CD14-positive monocyte (primary cell): ENCODE data around the gene CCNI. TPM values are rescaled to one million over a fixed set of nuclear protein-coding genes. Genes with fewer than 3 reads are reported as not detected.
"Not testable (repeated sequence)": the region's sequence is repeated elsewhere in the genome, so short reads cannot be mapped to it uniquely, and the experiment has no call there.

Experiments
- DNase-seq, 3 donors: peaks; one replicate each; pipeline ENCODE4 v3.0.0-alpha.2; 2011 to 2022
- H2AFZ ChIP-seq: 2 replicates; pipeline ENCODE4 v1.6.0; 2012; ENCODE audit warnings: mild to moderate bottlenecking, low read depth, low read length, inconsistent platforms; ENCODE audit not compliant: insufficient read depth, poor library complexity, severe bottlenecking
- H3K27ac ChIP-seq, 2 donors: 1 replicate in 1 of 2; 2 replicates in 1 of 2; pipeline ENCODE4 v1.5.1; 2012 to 2013; ENCODE audit warnings: low read length in 2 of 2, control low read depth in 1 of 2, inconsistent platforms in 1 of 2, low read depth in 1 of 2, mild to moderate bottlenecking in 1 of 2
- H3K27me3 ChIP-seq, 2 donors: one replicate each; pipeline versions ENCODE4 v1.6.0 to v1.6.1; 2011 to 2013; ENCODE audit warnings: low read length in 2 of 2; ENCODE audit not compliant: control insufficient read depth in 2 of 2, insufficient read depth in 2 of 2
- H3K36me3 ChIP-seq, 2 donors: replicated peaks in 1 of 2; 1 replicate in 1 of 2; 2 replicates in 1 of 2; pipeline versions ENCODE4 v1.5.1 to v1.6.1; 2012 to 2013; ENCODE audit warnings: low read length in 2 of 2, control low read depth in 1 of 2, inconsistent platforms in 1 of 2, mild to moderate bottlenecking in 1 of 2; ENCODE audit not compliant: insufficient read depth in 2 of 2, control insufficient read depth in 1 of 2
- H3K4me1 ChIP-seq, 2 donors: 1 replicate in 1 of 2; 2 replicates in 1 of 2; pipeline versions ENCODE4 v1.5.1 to v1.6.1; 2012 to 2013; ENCODE audit warnings: low read length in 2 of 2, control low read depth in 1 of 2, inconsistent platforms in 1 of 2, mild to moderate bottlenecking in 1 of 2, moderate library complexity in 1 of 2; ENCODE audit not compliant: insufficient read depth in 2 of 2, control insufficient read depth in 1 of 2
- H3K4me2 ChIP-seq: replicated peaks from 2 replicates; pipeline ENCODE3; 2012; ENCODE audit warnings: low read length, moderate library complexity, mild to moderate bottlenecking; ENCODE audit not compliant: poor library complexity, severe bottlenecking; ENCODE audit errors: extremely low read depth
- H3K4me3 ChIP-seq, 3 experiments: fragments of 200-600 bp in 1 of 3; sonication (generic) in 1 of 3; replicated peaks in 1 of 3; 1 replicate in 2 of 3; 2 replicates in 1 of 3; pipeline ENCODE4 v1.5.1; 2011 to 2013; ENCODE audit warnings: low read length in 3 of 3, mild to moderate bottlenecking in 3 of 3, control low read depth in 2 of 3, low read depth in 2 of 3, inconsistent platforms in 1 of 3, moderate library complexity in 1 of 3
- H3K79me2 ChIP-seq: 2 replicates; pipeline ENCODE4 v1.6.0; 2012; ENCODE audit warnings: mild to moderate bottlenecking, control low read depth, inconsistent platforms, low read length, moderate library complexity; ENCODE audit not compliant: insufficient read depth
- H3K9ac ChIP-seq: 2 replicates; pipeline ENCODE4 v1.6.0; 2017; ENCODE audit warnings: low read length, mild to moderate bottlenecking; ENCODE audit not compliant: insufficient read depth, poor library complexity, severe bottlenecking
- H3K9me3 ChIP-seq, 2 donors: replicated peaks in 1 of 2; 1 replicate in 1 of 2; 2 replicates in 1 of 2; pipeline versions ENCODE4 v1.5.1 to v1.6.1; 2012 to 2013; ENCODE audit warnings: low read length in 2 of 2, control low read depth in 1 of 2; ENCODE audit not compliant: control insufficient read depth in 1 of 2, insufficient read depth in 1 of 2
- H4K20me1 ChIP-seq: 2 replicates; pipeline ENCODE4 v1.6.0; 2012; ENCODE audit warnings: mild to moderate bottlenecking, low read length, control low read depth, moderate library complexity; ENCODE audit not compliant: insufficient read depth
- H3K27ac Mint-ChIP-seq, 7 donors: one replicate each; pipeline ENCODE4 v1.8.0; 2020; ENCODE audit warnings: mild to moderate bottlenecking in 7 of 7, mixed read lengths in 7 of 7, moderate library complexity in 6 of 7, inconsistent platforms in 2 of 7
- H3K27me3 Mint-ChIP-seq, 3 donors: one replicate each; pipeline ENCODE4 v1.8.0; 2021 to 2022; ENCODE audit warnings: low read depth in 3 of 3, mild to moderate bottlenecking in 3 of 3, mixed read lengths in 3 of 3, moderate library complexity in 3 of 3, inconsistent platforms in 1 of 3
- H3K36me3 Mint-ChIP-seq, 2 donors: one replicate each; pipeline ENCODE4 v1.8.0; 2020; ENCODE audit warnings: mixed read lengths in 2 of 2, inconsistent platforms in 1 of 2, mild to moderate bottlenecking in 1 of 2
- H3K4me1 Mint-ChIP-seq: one replicate; pipeline ENCODE4 v1.8.0; 2020; ENCODE audit warnings: mild to moderate bottlenecking, mixed read lengths
- H3K4me3 Mint-ChIP-seq, 2 donors: one replicate each; pipeline ENCODE4 v1.8.0; 2020; ENCODE audit warnings: mild to moderate bottlenecking in 2 of 2, mixed read lengths in 2 of 2, moderate library complexity in 1 of 2
- H3K9me3 Mint-ChIP-seq, 7 donors: one replicate each; pipeline ENCODE4 v1.8.0; 2020 to 2022; ENCODE audit warnings: mixed read lengths in 7 of 7, mild to moderate bottlenecking in 6 of 7, moderate library complexity in 6 of 7, inconsistent platforms in 2 of 7
- CTCF ChIP-seq: fragments of 200-600 bp; IDR thresholded peaks from one replicate; pipeline ENCODE4 v1.8.0; 2022; ENCODE audit warnings: antibody characterized with exemption, mild to moderate bottlenecking
- WGBS: methylation state at CpG from one replicate; pipeline ENCODE4 v1.1.5; 2013; ENCODE audit warnings: missing lambda C conversion rate; ENCODE audit not compliant: insufficient coverage; 5-methylcytosine and 5-hydroxymethylcytosine counted together
- intact Hi-C, 2 donors: fragments of 100-400 bp; cut with micrococcal nuclease; formaldehyde crosslinking; loops; one replicate each; pipeline versions ENCODE4 v1.15.0 to v1.15.1; 2023
- polyA plus RNA-seq, 3 donors: library from polyadenylated mRNA; depleted of rRNA in 1 of 3; unstranded in 2 of 3; stranded (reverse) in 1 of 3; fragments of 300-500 nt in 2 of 3; fragments of >200 nt in 1 of 3; fragmentation: Illumina TruSeq in 2 of 3; gene quantifications; 1 replicate in 2 of 3; 2 replicates in 1 of 3; pipeline ENCODE4 v1.2.3, GENCODE V29; 2012 to 2021

CCNI gene
- polyA plus RNA-seq, 3 donors = 106 to 264 (median 171) TPM

- Histone ChIP-seq H3K79me2 (no peaks in the 10 kb centered on the region), H3K9me3 (no peaks in the 10 kb centered on the region), H3K27me3 (no peaks in the 10 kb centered on the region), H3K4me1 (no peaks in the 10 kb centered on the region), H3K4me3 (no peak overlapping the region), H3K36me3 (peaks cover 10 to 43% of the 10 kb centered on the region in 2 donors), H3K9ac (no peak overlapping the region), H2AFZ (no peak overlapping the region), H4K20me1 (no peaks in the 10 kb centered on the region), H3K4me2 (no peak overlapping the region), H3K27ac (no peak overlapping the region)
- Mint-ChIP-seq H3K36me3 (peaks cover 25 to 38% of the 10 kb centered on the region in 2 donors), H3K4me3 (no peak overlapping the region), H3K27me3 (no peaks in the 10 kb centered on the region), H3K27ac (no peak overlapping the region), H3K4me1 (no peaks in the 10 kb centered on the region), H3K9me3 (no peaks in the 10 kb centered on the region)
- no peak for DNase-seq
- intact Hi-C loops = no loop called here
- 85% methylated on average over 3 of the region's 5 CpGs for WGBS
- TF ChIP-seq CTCF = no peak
Observed at GRCh38 chr4:77031544-77031943, 44.2 kb downstream of the CCNI start.

GRCh38 chr4:77029757-77030156 lies 46.0 kb downstream of the CCNI start:
- WGBS = 100% methylated on average over 4 of the region's 7 CpGs
- H3K27ac Mint-ChIP-seq, DNase-seq, H3K4me3 ChIP-seq, H3K9me3 ChIP-seq, H3K9ac ChIP-seq, H3K4me2 ChIP-seq, H4K20me1 ChIP-seq, H2AFZ ChIP-seq, intact Hi-C loops, H3K4me1 ChIP-seq, H3K27me3 Mint-ChIP-seq, H3K4me3 Mint-ChIP-seq, H3K27ac ChIP-seq, H3K27me3 ChIP-seq, H3K79me2 ChIP-seq, H3K9me3 Mint-ChIP-seq, H3K4me1 Mint-ChIP-seq: not testable (repeated sequence)
- H3K36me3 ChIP-seq = peaks cover 10 to 35% of the 10 kb centered on the region in 2 donors
- peaks cover 24 to 40% of the 10 kb centered on the region in 2 donors for H3K36me3 Mint-ChIP-seq
